ENCODE results near the gene DNAH10. TPM values are rescaled to one million over a fixed set of nuclear protein-coding genes. Genes with fewer than 3 reads are reported as not detected.
A peak's percentile ranks its signal among the peaks of the same experiment; 100 is the strongest.

DNAH10 gene
- total RNA-seq, 1 donor from 2014 or later, result 0.54 TPM

- no peak for FAIRE-seq
- H3K4me3 Mint-ChIP-seq (ENCODE audit: unreplicated experiment), result no peak overlapping the region
- no peaks in the 10 kb centered on the region for H3K27me3 Mint-ChIP-seq (ENCODE audit: low read depth, unreplicated experiment)
- Histone ChIP-seq H3K4me2 (ENCODE audit: low read length) (no peak overlapping the region), H3K79me2 (ENCODE audit: insufficient read depth, low read length) (no peaks in the 10 kb centered on the region), H2AFZ (ENCODE audit: low read depth, low read length) (no peak overlapping the region), H4K20me1 (ENCODE audit: insufficient read depth, low read length) (no peaks in the 10 kb centered on the region), H3K36me3 (ENCODE audit: insufficient read depth, low read length) (peaks cover 33% of the 10 kb centered on the region), H3K4me1 (ENCODE audit: insufficient read depth, low read length) (no peaks in the 10 kb centered on the region), H3K9me3 (ENCODE audit: insufficient read depth, low read depth, low read length) (no peaks in the 10 kb centered on the region), H3K27ac (ENCODE audit: low read depth, low read length) (no peak overlapping the region), H3K4me3 (ENCODE audit: insufficient read depth, low read depth, low read length) (no peak overlapping the region), H3K27me3 (ENCODE audit: insufficient read depth, low read length) (no peaks in the 10 kb centered on the region), H3K9ac (ENCODE audit: low read length) (no peak overlapping the region)
- no peak for TF ChIP-seq CTCF (IDR thresholded peaks at IDR 0.05; ENCODE audit: insufficient read depth, low read depth, low read length)
- no peak for TF ChIP-seq EZH2 (IDR thresholded peaks at IDR 0.05; ENCODE audit: insufficient read depth, low read length)
- peak overlapping the region; percentile 27 for H3K27ac Mint-ChIP-seq (ENCODE audit: unreplicated experiment)
- no peak for DNase-seq (ENCODE audit: low read depth)
- H3K36me3 Mint-ChIP-seq (ENCODE audit: low read depth, unreplicated experiment), result peaks cover 21% of the 10 kb centered on the region
- no peaks in the 10 kb centered on the region for H3K9me3 Mint-ChIP-seq (ENCODE audit: unreplicated experiment)
- H3K4me1 Mint-ChIP-seq (ENCODE audit: low read depth, unreplicated experiment), result peaks cover 10% of the 10 kb centered on the region
Measured at GRCh38 chr12:123732251-123732650, 29.9 kb upstream of the DNAH10 start.

- Mint-ChIP-seq H3K36me3 (ENCODE audit: low read depth, unreplicated experiment) (peaks cover 20% of the 10 kb centered on the region), H3K9me3 (ENCODE audit: unreplicated experiment) (no peaks in the 10 kb centered on the region), H3K27me3 (ENCODE audit: low read depth, unreplicated experiment) (no peaks in the 10 kb centered on the region), H3K27ac (ENCODE audit: unreplicated experiment) (no peak overlapping the region), H3K4me3 (ENCODE audit: unreplicated experiment) (no peak overlapping the region), H3K4me1 (ENCODE audit: low read depth, unreplicated experiment) (peaks cover 10% of the 10 kb centered on the region)
- H4K20me1 ChIP-seq (ENCODE audit: insufficient read depth, low read length), result no peaks in the 10 kb centered on the region
- H3K36me3 ChIP-seq (ENCODE audit: insufficient read depth, low read length), result peaks cover 34% of the 10 kb centered on the region
- DNase-seq (ENCODE audit: low read depth), result no peak
- no peaks in the 10 kb centered on the region for H3K4me1 ChIP-seq (ENCODE audit: insufficient read depth, low read length)
- no peaks in the 10 kb centered on the region for H3K27me3 ChIP-seq (ENCODE audit: insufficient read depth, low read length)
- no peaks in the 10 kb centered on the region for H3K79me2 ChIP-seq (ENCODE audit: insufficient read depth, low read length)
- no peaks in the 10 kb centered on the region for H3K9me3 ChIP-seq (ENCODE audit: insufficient read depth, low read depth, low read length)
- TF ChIP-seq CTCF (IDR thresholded peaks at IDR 0.05; ENCODE audit: insufficient read depth, low read depth, low read length), result no peak
- no peak for TF ChIP-seq EZH2 (IDR thresholded peaks at IDR 0.05; ENCODE audit: insufficient read depth, low read length)
- no peak overlapping the region for H3K9ac ChIP-seq (ENCODE audit: low read length)
- H3K27ac ChIP-seq (ENCODE audit: low read depth, low read length), result no peak overlapping the region
- H3K4me2 ChIP-seq (ENCODE audit: low read length), result no peak overlapping the region
- H3K4me3 ChIP-seq (ENCODE audit: insufficient read depth, low read depth, low read length), result no peak overlapping the region
- no peak overlapping the region for H2AFZ ChIP-seq (ENCODE audit: low read depth, low read length)
- no peak for FAIRE-seq
Measured at GRCh38 chr12:123733229-123733628, 28.9 kb upstream of the DNAH10 start.

- no peak overlapping the region for H3K4me2 ChIP-seq (ENCODE audit: low read length)
- H3K9me3 ChIP-seq (ENCODE audit: insufficient read depth, low read depth, low read length), result no peaks in the 10 kb centered on the region
- no peak for TF ChIP-seq CTCF (IDR thresholded peaks at IDR 0.05; ENCODE audit: insufficient read depth, low read depth, low read length)
- no peak for TF ChIP-seq EZH2 (IDR thresholded peaks at IDR 0.05; ENCODE audit: insufficient read depth, low read length)
- DNase-seq (ENCODE audit: low read depth) (no peak), FAIRE-seq (no peak)
- H3K4me3 ChIP-seq (ENCODE audit: insufficient read depth, low read depth, low read length), result no peak overlapping the region
- H3K27ac ChIP-seq (ENCODE audit: low read depth, low read length), result no peak overlapping the region
- Mint-ChIP-seq H3K4me3 (ENCODE audit: unreplicated experiment) (no peak overlapping the region), H3K4me1 (ENCODE audit: low read depth, unreplicated experiment) (peaks cover 10% of the 10 kb centered on the region), H3K9me3 (ENCODE audit: unreplicated experiment) (no peaks in the 10 kb centered on the region), H3K27ac (ENCODE audit: unreplicated experiment) (no peak overlapping the region), H3K36me3 (ENCODE audit: low read depth, unreplicated experiment) (peaks cover 13% of the 10 kb centered on the region), H3K27me3 (ENCODE audit: low read depth, unreplicated experiment) (no peaks in the 10 kb centered on the region)
- no peaks in the 10 kb centered on the region for H3K27me3 ChIP-seq (ENCODE audit: insufficient read depth, low read length)
- H3K79me2 ChIP-seq (ENCODE audit: insufficient read depth, low read length), result no peaks in the 10 kb centered on the region
- no peak overlapping the region for H3K9ac ChIP-seq (ENCODE audit: low read length)
- H2AFZ ChIP-seq (ENCODE audit: low read depth, low read length), result no peak overlapping the region
- H3K36me3 ChIP-seq (ENCODE audit: insufficient read depth, low read length), result peaks cover 39% of the 10 kb centered on the region
- no peaks in the 10 kb centered on the region for H3K4me1 ChIP-seq (ENCODE audit: insufficient read depth, low read length)
- H4K20me1 ChIP-seq (ENCODE audit: insufficient read depth, low read length), result no peaks in the 10 kb centered on the region
Measured at GRCh38 chr12:123734268-123734667, 27.8 kb upstream of the DNAH10 start.

Data from astrocyte (in vitro differentiated cells and primary cell).